RWPE2 (cell line): ENCODE results near the gene SCYGR5.

Experiments
- ATAC-seq: fragments of 200-7000 bp; cut with Tn5 transposase; 3 replicates; pipeline ENCODE4 v1.9.1; 2021; ENCODE audit warnings: low read depth
- DNase-seq: peaks from one replicate; pipeline ENCODE4 v3.0.0-alpha.2; 2020; ENCODE audit warnings: low spot score
- H3K27ac ChIP-seq: fragments of 450-650 bp; 2 replicates; pipeline ENCODE4 v1.5.1; 2017; ENCODE audit warnings: mild to moderate bottlenecking; ENCODE audit not compliant: poor library complexity, severe bottlenecking
- H3K27me3 ChIP-seq: fragments of 250-450 bp; sonication (Bioruptor Pico); 2 replicates; pipeline ENCODE4 v1.5.1; 2021; ENCODE audit warnings: mild to moderate bottlenecking, moderate library complexity; ENCODE audit not compliant: insufficient read depth, poor library complexity, severe bottlenecking
- H3K36me3 ChIP-seq: fragments of 250-450 bp; sonication (Bioruptor Pico); 2 replicates; pipeline ENCODE4 v1.5.1; 2020; ENCODE audit warnings: low read depth, mild to moderate bottlenecking, moderate library complexity
- H3K4me1 ChIP-seq: fragments of 250-450 bp; sonication (Bioruptor Pico); 2 replicates; pipeline ENCODE4 v1.5.1; 2021; ENCODE audit warnings: mild to moderate bottlenecking, moderate library complexity; ENCODE audit not compliant: insufficient read depth, poor library complexity, severe bottlenecking
- H3K4me3 ChIP-seq: fragments of 250-450 bp; sonication (Bioruptor Pico); 2 replicates; pipeline ENCODE4 v1.5.1; 2021; ENCODE audit warnings: mild to moderate bottlenecking, moderate library complexity; ENCODE audit not compliant: severe bottlenecking
- H3K9me3 ChIP-seq: fragments of 250-450 bp; sonication (Bioruptor Pico); 2 replicates; pipeline ENCODE4 v1.5.1; 2021; ENCODE audit warnings: mild to moderate bottlenecking, moderate library complexity; ENCODE audit not compliant: severe bottlenecking
- CTCF ChIP-seq: fragments of 450-650 bp; IDR thresholded peaks from one replicate; pipeline ENCODE4 v1.5.1; 2017; ENCODE audit warnings: mild to moderate bottlenecking, moderate library complexity; ENCODE audit not compliant: poor library complexity, severe bottlenecking

The SCYGR5 gene

GRCh38 chr2:227687189-227687588 lies 20.6 kb downstream of the SCYGR5 start:
- H3K36me3 ChIP-seq, result no peaks in the 10 kb centered on the region
- H3K27me3 ChIP-seq, result peaks cover 3% of the 10 kb centered on the region
- DNase-seq, result no peak
- no peaks in the 10 kb centered on the region for H3K4me1 ChIP-seq
- H3K27ac ChIP-seq, result no peak overlapping the region
- no peak overlapping the region for H3K4me3 ChIP-seq
- no peak for ATAC-seq
- H3K9me3 ChIP-seq, result no peaks in the 10 kb centered on the region
- no peak for TF ChIP-seq CTCF

GRCh38 chr2:227696990-227697679 lies 30.5 kb downstream of the SCYGR5 start:
- H3K27ac ChIP-seq, result no peak overlapping the region
- H3K9me3 ChIP-seq, result no peaks in the 10 kb centered on the region
- DNase-seq (no peak), ATAC-seq (no peak)
- H3K27me3 ChIP-seq, result no peaks in the 10 kb centered on the region
- no peaks in the 10 kb centered on the region for H3K4me1 ChIP-seq
- no peak overlapping the region for H3K4me3 ChIP-seq
- no peak for TF ChIP-seq CTCF
- H3K36me3 ChIP-seq, result no peaks in the 10 kb centered on the region

DNA sequence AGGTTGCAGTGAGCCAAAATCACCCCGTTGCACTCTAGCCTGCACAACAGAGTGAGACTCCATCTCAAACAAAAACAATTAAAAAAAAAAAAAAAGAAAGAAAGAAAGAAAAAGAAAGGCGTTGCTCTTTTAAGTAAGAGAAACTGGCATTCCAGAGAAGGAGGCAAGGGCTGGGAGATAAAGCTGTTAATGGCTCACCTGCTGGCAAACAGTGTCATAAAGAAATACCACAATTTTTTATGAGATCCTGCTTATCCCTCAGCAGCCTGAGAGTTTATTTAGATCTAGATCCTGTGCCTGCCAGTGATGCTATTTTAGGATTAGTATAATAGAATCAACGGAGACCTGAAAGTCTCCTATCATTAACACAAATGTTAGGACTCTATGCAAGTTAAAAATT lies 35.0 kb downstream of the SCYGR5 start:
- Histone ChIP-seq H3K4me3 (no peak overlapping the region), H3K9me3 (no peaks in the 10 kb centered on the region), H3K36me3 (no peaks in the 10 kb centered on the region), H3K27me3 (no peaks in the 10 kb centered on the region), H3K4me1 (peaks cover 19% of the 10 kb centered on the region), H3K27ac (no peak overlapping the region)
- DNase-seq, result no peak
- TF ChIP-seq CTCF, result no peak
- no peak for ATAC-seq

GRCh38 chr2:227703280-227703732 lies 36.7 kb downstream of the SCYGR5 start:
- Histone ChIP-seq H3K9me3 (no peaks in the 10 kb centered on the region), H3K4me1 (peaks cover 19% of the 10 kb centered on the region), H3K27me3 (no peaks in the 10 kb centered on the region), H3K36me3 (no peaks in the 10 kb centered on the region), H3K27ac (peak overlapping the region; percentile 50), H3K4me3 (no peak overlapping the region)
- ATAC-seq, result peak; percentile 92
- no peak for DNase-seq
- no peak for TF ChIP-seq CTCF

DNA sequence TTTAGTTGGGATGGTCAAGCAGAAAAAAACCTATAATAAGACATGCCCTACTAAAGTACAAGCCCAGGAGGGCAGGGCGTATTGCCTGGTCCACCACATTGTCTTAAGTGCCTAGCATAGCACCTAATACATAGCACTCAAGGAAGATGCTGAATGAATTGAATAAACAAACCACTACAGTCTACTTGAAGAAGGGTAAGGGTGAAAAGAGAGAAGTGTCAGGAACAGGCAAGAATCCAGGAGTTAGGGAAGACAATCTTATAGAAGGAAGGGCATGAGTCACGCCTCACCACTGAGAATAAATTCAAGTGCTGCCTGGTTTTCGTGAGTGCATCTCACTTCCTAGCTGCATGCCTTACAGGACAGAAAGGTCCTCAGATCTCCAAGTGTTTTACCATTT lies 37.4 kb downstream of the SCYGR5 start:
- H3K27me3 ChIP-seq, result no peaks in the 10 kb centered on the region
- H3K4me3 ChIP-seq, result no peak overlapping the region
- H3K36me3 ChIP-seq, result no peaks in the 10 kb centered on the region
- H3K9me3 ChIP-seq, result no peaks in the 10 kb centered on the region
- peak; percentile 61 for ATAC-seq
- peak overlapping the region; percentile 50 for H3K27ac ChIP-seq
- peaks cover 19% of the 10 kb centered on the region for H3K4me1 ChIP-seq
- TF ChIP-seq CTCF, result no peak
- DNase-seq, result no peak
